Calu3 (cell line): ENCODE data around the gene TMEM258. TPM values are rescaled to one million over a fixed set of nuclear protein-coding genes. Genes with fewer than 3 reads are reported as not detected.

Source experiments
- BruUV-seq: library from RNA; stranded (reverse); fragments of 400-500 nt; replicated peaks from 2 replicates; lab custom pipeline; 2021; lab: Mats Ljungman, UMichigan
- CTCF ChIA-PET: fragments of 300-600 bp; sonication (Branson Sonifier 250); formaldehyde crosslinking; loops from one replicate; lab custom pipeline; 2022; ENCODE audit warnings: antibody characterized with exemption; lab: Charles Lee
- DNase-seq: peaks from one replicate; pipeline ENCODE4 v3.0.0; 2022
- H3K27ac Mint-ChIP-seq: one replicate; pipeline ENCODE4 v1.8.0; 2022; ENCODE audit warnings: mixed read lengths; ENCODE audit not compliant: unreplicated experiment
- H3K27me3 Mint-ChIP-seq: one replicate; pipeline ENCODE4 v1.8.0; 2022; ENCODE audit warnings: mixed read lengths; ENCODE audit not compliant: unreplicated experiment
- H3K36me3 Mint-ChIP-seq: one replicate; pipeline ENCODE4 v1.8.0; 2022; ENCODE audit warnings: mild to moderate bottlenecking, moderate library complexity, mixed read lengths; ENCODE audit not compliant: insufficient read depth, unreplicated experiment
- H3K4me1 Mint-ChIP-seq: one replicate; pipeline ENCODE4 v1.8.0; 2022; ENCODE audit warnings: mild to moderate bottlenecking, low read depth, mixed read lengths; ENCODE audit not compliant: unreplicated experiment
- H3K4me3 Mint-ChIP-seq: one replicate; pipeline ENCODE4 v1.8.0; 2022; ENCODE audit warnings: mild to moderate bottlenecking, low read depth, moderate library complexity, mixed read lengths; ENCODE audit not compliant: unreplicated experiment
- H3K9me3 Mint-ChIP-seq: one replicate; pipeline ENCODE4 v1.8.0; 2022; ENCODE audit warnings: low read depth, mixed read lengths; ENCODE audit not compliant: unreplicated experiment
- intact Hi-C: fragments of 100-400 bp; cut with micrococcal nuclease; formaldehyde crosslinking; loops from one replicate; pipeline ENCODE4 v1.10.0; 2022; ENCODE audit not compliant: unreplicated experiment
- total RNA-seq: library from RNA; stranded (reverse); gene quantifications from 2 replicates; pipeline ENCODE4 v1.2.3, GENCODE V29; 2022
- TF ChIP-seq, protein P1 (sequence below): fragments of 200-600 bp; IDR thresholded peaks from one replicate; pipeline ENCODE4 v1.8.0; 2022; ENCODE audit warnings: antibody characterized with exemption; ENCODE audit not compliant: unreplicated experiment

The TMEM258 gene
- total RNA-seq, 1 experiment from 2014 or later: 146 TPM

DNA sequence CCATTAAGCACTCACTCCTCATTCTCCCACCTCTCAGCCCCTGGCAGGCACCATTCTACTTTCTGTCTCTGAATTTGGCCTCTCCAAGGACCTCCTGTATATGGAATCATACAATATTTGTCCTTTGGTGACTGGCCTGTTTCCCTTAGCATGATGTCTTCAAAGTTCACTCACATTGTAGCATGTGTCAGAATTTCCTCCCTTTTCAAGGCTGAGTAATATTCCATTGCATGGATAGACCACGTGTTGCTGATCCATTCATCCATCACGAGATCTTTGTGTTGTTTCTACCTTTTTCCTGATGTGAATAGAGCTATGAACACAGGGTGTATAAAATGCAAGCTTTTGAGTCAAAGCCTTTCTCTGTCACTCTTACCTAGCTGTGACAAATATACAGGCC lies 47.3 kb upstream of the TMEM258 start:
- Mint-ChIP-seq H3K27me3 (peaks cover 28% of the 10 kb centered on the region), H3K4me1 (no peaks in the 10 kb centered on the region), H3K4me3 (no peak overlapping the region), H3K27ac (no peak overlapping the region), H3K9me3 (no peaks in the 10 kb centered on the region), H3K36me3 (no peaks in the 10 kb centered on the region)
- intact Hi-C loops: no loop called here
- CTCF ChIA-PET: interaction anchor here (0.5 kb wide), 1 partner anchor 107 kb away, joined by 3 read pairs; no protein-coding TSS in a partner anchor
- DNase-seq: no peak
- BruUV-seq: no TSS peak
- TF ChIP-seq, protein P1, sequence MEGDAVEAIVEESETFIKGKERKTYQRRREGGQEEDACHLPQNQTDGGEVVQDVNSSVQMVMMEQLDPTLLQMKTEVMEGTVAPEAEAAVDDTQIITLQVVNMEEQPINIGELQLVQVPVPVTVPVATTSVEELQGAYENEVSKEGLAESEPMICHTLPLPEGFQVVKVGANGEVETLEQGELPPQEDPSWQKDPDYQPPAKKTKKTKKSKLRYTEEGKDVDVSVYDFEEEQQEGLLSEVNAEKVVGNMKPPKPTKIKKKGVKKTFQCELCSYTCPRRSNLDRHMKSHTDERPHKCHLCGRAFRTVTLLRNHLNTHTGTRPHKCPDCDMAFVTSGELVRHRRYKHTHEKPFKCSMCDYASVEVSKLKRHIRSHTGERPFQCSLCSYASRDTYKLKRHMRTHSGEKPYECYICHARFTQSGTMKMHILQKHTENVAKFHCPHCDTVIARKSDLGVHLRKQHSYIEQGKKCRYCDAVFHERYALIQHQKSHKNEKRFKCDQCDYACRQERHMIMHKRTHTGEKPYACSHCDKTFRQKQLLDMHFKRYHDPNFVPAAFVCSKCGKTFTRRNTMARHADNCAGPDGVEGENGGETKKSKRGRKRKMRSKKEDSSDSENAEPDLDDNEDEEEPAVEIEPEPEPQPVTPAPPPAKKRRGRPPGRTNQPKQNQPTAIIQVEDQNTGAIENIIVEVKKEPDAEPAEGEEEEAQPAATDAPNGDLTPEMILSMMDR: no peak

DNA sequence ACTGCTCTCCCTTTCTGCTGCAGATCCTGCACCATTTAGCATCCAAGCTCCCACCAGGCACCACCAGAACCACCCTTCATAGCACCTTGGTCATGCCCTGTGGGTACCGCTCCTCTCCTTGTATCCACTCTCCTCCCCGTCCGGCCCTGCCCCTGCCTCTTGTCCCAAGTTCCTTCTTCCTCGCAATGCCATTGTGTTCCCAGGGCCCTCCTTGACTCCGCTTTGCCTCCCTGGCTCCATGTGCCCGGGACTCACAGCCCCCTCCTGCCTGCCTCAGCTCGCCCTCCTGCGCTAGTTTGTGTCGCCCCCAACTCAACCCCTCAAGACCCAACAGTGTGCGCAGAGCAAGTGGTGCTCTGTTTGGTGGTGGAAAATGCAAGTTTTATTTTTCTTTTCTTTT lies 46.5 kb upstream of the TMEM258 start:
- Mint-ChIP-seq H3K4me3 (no peak overlapping the region), H3K36me3 (no peaks in the 10 kb centered on the region), H3K27me3 (peaks cover 30% of the 10 kb centered on the region), H3K4me1 (no peaks in the 10 kb centered on the region), H3K9me3 (no peaks in the 10 kb centered on the region), H3K27ac (no peak overlapping the region)
- CTCF ChIA-PET: no interaction called here
- TF ChIP-seq, protein P1: no peak
- BruUV-seq: no TSS peak
- no peak for DNase-seq
- intact Hi-C loops: no loop called here

DNA sequence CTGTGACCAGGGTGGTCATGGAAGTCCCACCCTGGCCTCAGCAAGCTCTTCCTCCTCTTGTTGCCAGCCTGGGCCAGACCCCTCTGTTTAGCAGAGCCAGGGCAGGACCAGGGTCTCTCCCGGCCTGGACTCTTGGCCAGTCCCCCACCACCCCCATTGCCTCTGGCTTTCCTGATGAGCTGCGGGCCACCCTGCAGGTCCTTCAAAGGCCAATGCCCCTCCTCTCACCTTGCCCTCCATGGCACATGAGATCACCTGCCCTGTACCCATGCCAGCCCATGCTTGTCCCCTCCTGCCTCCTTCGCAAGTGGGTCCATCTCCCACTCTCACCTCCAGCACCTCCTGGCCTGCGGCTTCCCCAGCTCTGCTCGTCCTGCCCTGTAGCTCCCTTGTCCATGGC lies 46.1 kb upstream of the TMEM258 start:
- no peaks in the 10 kb centered on the region for H3K9me3 Mint-ChIP-seq
- no peak overlapping the region for H3K4me3 Mint-ChIP-seq
- H3K27me3 Mint-ChIP-seq: peaks cover 35% of the 10 kb centered on the region
- CTCF ChIA-PET: no interaction called here
- H3K4me1 Mint-ChIP-seq: no peaks in the 10 kb centered on the region
- H3K36me3 Mint-ChIP-seq: no peaks in the 10 kb centered on the region
- BruUV-seq: no TSS peak
- TF ChIP-seq, protein P1: no peak
- intact Hi-C loops: no loop called here
- H3K27ac Mint-ChIP-seq: no peak overlapping the region
- no peak for DNase-seq

DNA sequence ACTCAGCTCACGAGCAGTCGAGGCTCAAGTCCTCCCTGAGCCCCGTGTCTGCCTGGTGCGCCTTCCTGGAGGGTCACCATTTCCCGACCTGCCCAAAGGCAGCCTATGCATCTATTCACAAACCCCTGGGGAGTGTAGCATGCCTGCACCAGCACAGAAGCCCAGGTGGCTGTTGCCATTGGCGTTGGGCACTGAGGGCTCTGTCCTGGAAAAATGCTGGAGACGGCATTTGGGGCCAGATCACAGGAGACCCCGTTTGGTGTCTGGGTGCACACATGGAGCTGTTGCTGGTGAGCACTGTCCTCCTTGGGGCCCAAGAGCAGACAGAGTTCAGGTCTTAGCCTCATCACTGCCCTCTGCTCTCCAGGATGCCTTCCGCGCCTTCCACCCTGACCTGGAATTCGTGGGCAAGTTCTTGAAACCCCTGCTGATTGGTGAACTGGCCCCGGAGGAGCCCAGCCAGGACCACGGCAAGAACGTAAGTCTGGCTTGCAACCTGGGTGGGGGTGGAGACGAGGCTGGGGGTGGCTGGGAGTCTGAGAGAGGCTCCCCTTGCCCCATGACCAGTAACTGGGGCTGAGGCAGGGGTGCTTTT lies 45.1 kb upstream of the TMEM258 start:
- TF ChIP-seq, protein P1: no peak
- BruUV-seq: no TSS peak
- H3K27ac Mint-ChIP-seq: no peak overlapping the region
- intact Hi-C loops: no loop called here
- H3K27me3 Mint-ChIP-seq: peaks cover 40% of the 10 kb centered on the region
- H3K4me1 Mint-ChIP-seq: no peaks in the 10 kb centered on the region
- no peaks in the 10 kb centered on the region for H3K36me3 Mint-ChIP-seq
- DNase-seq: no peak
- CTCF ChIA-PET: no interaction called here
- H3K4me3 Mint-ChIP-seq: no peak overlapping the region
- H3K9me3 Mint-ChIP-seq: no peaks in the 10 kb centered on the region
